ENCODE results near the gene C2orf68.

The C2orf68 gene

GRCh38 chr2:85598594-85599340 is 13.1 kb downstream of the C2orf68 start:
- ChIA-PET POLR2A (interaction anchor here (1.3 kb wide), 1 partner anchor 13 kb away, joined by 3 read pairs; no protein-coding TSS in a partner anchor), CTCF (no interaction called here)
- DNase-seq (ENCODE audit: low read depth, low spot score) = no peak
- H3K4me3 ChIP-seq (ENCODE audit: low read depth, low read length) = no peak overlapping the region
- TF ChIP-seq, protein P1, sequence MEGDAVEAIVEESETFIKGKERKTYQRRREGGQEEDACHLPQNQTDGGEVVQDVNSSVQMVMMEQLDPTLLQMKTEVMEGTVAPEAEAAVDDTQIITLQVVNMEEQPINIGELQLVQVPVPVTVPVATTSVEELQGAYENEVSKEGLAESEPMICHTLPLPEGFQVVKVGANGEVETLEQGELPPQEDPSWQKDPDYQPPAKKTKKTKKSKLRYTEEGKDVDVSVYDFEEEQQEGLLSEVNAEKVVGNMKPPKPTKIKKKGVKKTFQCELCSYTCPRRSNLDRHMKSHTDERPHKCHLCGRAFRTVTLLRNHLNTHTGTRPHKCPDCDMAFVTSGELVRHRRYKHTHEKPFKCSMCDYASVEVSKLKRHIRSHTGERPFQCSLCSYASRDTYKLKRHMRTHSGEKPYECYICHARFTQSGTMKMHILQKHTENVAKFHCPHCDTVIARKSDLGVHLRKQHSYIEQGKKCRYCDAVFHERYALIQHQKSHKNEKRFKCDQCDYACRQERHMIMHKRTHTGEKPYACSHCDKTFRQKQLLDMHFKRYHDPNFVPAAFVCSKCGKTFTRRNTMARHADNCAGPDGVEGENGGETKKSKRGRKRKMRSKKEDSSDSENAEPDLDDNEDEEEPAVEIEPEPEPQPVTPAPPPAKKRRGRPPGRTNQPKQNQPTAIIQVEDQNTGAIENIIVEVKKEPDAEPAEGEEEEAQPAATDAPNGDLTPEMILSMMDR (IDR thresholded peaks at IDR 0.05; ENCODE audit: insufficient read depth, low read length, missing control alignments) = no peak

- TF ChIP-seq, protein P1 (IDR thresholded peaks at IDR 0.05; ENCODE audit: insufficient read depth, low read length, missing control alignments) = no peak
- ChIA-PET POLR2A (interaction anchor here (3.0 kb wide), 1 partner anchor 58 kb away, joined by 25 read pairs; the partner anchor contains the start of gene MAT2A), CTCF (interaction anchor here (1.1 to 2.4 kb wide), 2 partner anchors 8 to 34 kb away, joined by 3 to 11 read pairs; no protein-coding TSS in a partner anchor)
- DNase-seq (ENCODE audit: low read depth, low spot score) = no peak
- H3K4me3 ChIP-seq (ENCODE audit: low read depth, low read length) = peak overlapping the region; percentile 100; the same call in 1 of the 2 replicates
Measured at GRCh38 chr2:85597241-85597640, 14.6 kb downstream of the C2orf68 start.

- CTCF ChIA-PET = interaction anchor here (1.0 to 2.7 kb wide), 5 partner anchors 9 to 175 kb away, joined by 3 to 11 read pairs (median 6); no protein-coding TSS in a partner anchor
- peak overlapping the region; percentile 100 for H3K4me3 ChIP-seq (ENCODE audit: low read depth, low read length)
- TF ChIP-seq, protein P1 (IDR thresholded peaks at IDR 0.05; ENCODE audit: insufficient read depth, low read length, missing control alignments) = no peak
- POLR2A ChIA-PET = interaction anchor here (2.1 to 3.0 kb wide), 2 partner anchors 9 to 57 kb away, joined by 11 to 25 read pairs; partner anchors contain the start of gene MAT2A
- DNase-seq (ENCODE audit: low read depth, low spot score) = no peak
Measured at GRCh38 chr2:85596486-85597143, 15.3 kb downstream of the C2orf68 start.

GRCh38 chr2:85596026-85596333 is 15.9 kb downstream of the C2orf68 start:
- POLR2A ChIA-PET = interaction anchor here (1.3 to 3.0 kb wide), 5 partner anchors 10 to 242 kb away, joined by 4 to 25 read pairs (median 5); partner anchors contain the start of genes ELMOD3, MAT2A, RETSAT and USP39
- TF ChIP-seq, protein P1 (IDR thresholded peaks at IDR 0.05; ENCODE audit: insufficient read depth, low read length, missing control alignments) = no peak
- CTCF ChIA-PET = interaction anchor here (1.0 to 2.7 kb wide), 6 partner anchors 10 to 174 kb away, joined by 3 to 11 read pairs (median 6); no protein-coding TSS in a partner anchor
- DNase-seq (ENCODE audit: low read depth, low spot score) = no peak
- peak overlapping the region; percentile 100 for H3K4me3 ChIP-seq (ENCODE audit: low read depth, low read length)

GRCh38 chr2:85595301-85596025 is 16.4 kb downstream of the C2orf68 start, which contains the start of gene RNF181:
Gene RNF181, plus strand, starts transcription at chr2:85595745. Its CDS starts 19 bp downstream, at chr2:85595764.
- TF ChIP-seq, protein P1 (IDR thresholded peaks at IDR 0.05; ENCODE audit: insufficient read depth, low read length, missing control alignments) = no peak
- CTCF ChIA-PET = interaction anchor here (0.6 to 2.7 kb wide), 11 partner anchors 8 to 240 kb away, joined by 3 to 11 read pairs (median 3); partner anchors contain the start of gene TMEM150A
- peak; percentile 97 for DNase-seq (ENCODE audit: low read depth, low spot score)
- POLR2A ChIA-PET = interaction anchor here (0.6 to 3.0 kb wide), 9 partner anchors 10 to 241 kb away, joined by 3 to 25 read pairs (median 5); partner anchors contain the start of genes C2orf68, ELMOD3, MAT2A and RETSAT
- H3K4me3 ChIP-seq (ENCODE audit: low read depth, low read length) = peak within 1 kb of the TSS; percentile 100
